Fibroblast of pulmonary artery (primary cell): ENCODE data around the gene P4HTM.

Source experiments
- DNase-seq: peaks from one replicate; pipeline ENCODE4 v3.0.0-alpha.2; 2010; ENCODE audit warnings: low read depth
- H3K4me3 ChIP-seq: replicated peaks from 2 replicates; pipeline ENCODE4 v1.5.1; 2011; ENCODE audit warnings: low read depth, mild to moderate bottlenecking, control low read depth, low read length, moderate library complexity
- CTCF ChIP-seq: IDR thresholded peaks from 2 replicates; pipeline ENCODE4 v1.5.1; 2011; ENCODE audit warnings: mild to moderate bottlenecking, control low read depth, low read length, inconsistent platforms; ENCODE audit errors: missing control alignments

P4HTM gene

GRCh38 chr3:49021213-49021812 lies 31.3 kb downstream of the P4HTM start:
- peak; percentile 97 for DNase-seq
- H3K4me3 ChIP-seq = peak overlapping the region; percentile 86
- no peak for TF ChIP-seq CTCF

GRCh38 chr3:49021813-49022687 lies 32.0 kb downstream of the P4HTM start, which contains the start of gene NDUFAF3:
Gene NDUFAF3 (plus strand): TSS chr3:49022121. CDS start chr3:49022145, 24 bp downstream.
- TF ChIP-seq CTCF = peak; percentile 75
- H3K4me3 ChIP-seq = peak within 1 kb of the TSS; percentile 86

GRCh38 chr3:49022688-49023171 lies 32.7 kb downstream of the P4HTM start:
- no peak for TF ChIP-seq CTCF
- DNase-seq = no peak
- H3K4me3 ChIP-seq = peak overlapping the region; percentile 86

More at GRCh38 chr3:49021813-49022687, 32.0 kb downstream of the P4HTM start, which contains the start of gene NDUFAF3:
- peak; percentile 95 for DNase-seq

GRCh38 chr3:49023775-49024174 lies 33.7 kb downstream of the P4HTM start:
- H3K4me3 ChIP-seq = no peak overlapping the region
- DNase-seq = no peak
- no peak for TF ChIP-seq CTCF

GRCh38 chr3:49024449-49024848 lies 34.4 kb downstream of the P4HTM start:
- TF ChIP-seq CTCF = no peak
- DNase-seq = no peak

GRCh38 chr3:49025005-49025792 lies 35.2 kb downstream of the P4HTM start:
- H3K4me3 ChIP-seq = no peak overlapping the region
- no peak for DNase-seq
- TF ChIP-seq CTCF = no peak

More at GRCh38 chr3:49024449-49024848, 34.4 kb downstream of the P4HTM start:
- no peak overlapping the region for H3K4me3 ChIP-seq
